ENCODE data around the gene MIA3.
"Not testable (repeated sequence)": the region's sequence is repeated elsewhere in the genome, so short reads cannot be mapped to it uniquely, and the experiment has no call there.

The MIA3 gene

GRCh38 chr1:222601257-222601656, 16.6 kb upstream of the MIA3 start:
- no peak for TF ChIP-seq CTCF (conservative IDR thresholded peaks at IDR 0.05; ENCODE audit: control insufficient read depth, insufficient read depth, low read depth, low read length)
- H3K4me3 ChIP-seq (ENCODE audit: control insufficient read depth, low read depth, low read length), result no peak overlapping the region
- DNase-seq (ENCODE audit: low read depth), result no peak

GRCh38 chr1:222606757-222607156, 11.1 kb upstream of the MIA3 start:
- no peak for DNase-seq (ENCODE audit: low read depth)
- no peak overlapping the region for H3K4me3 ChIP-seq (ENCODE audit: control insufficient read depth, low read depth, low read length)
- TF ChIP-seq CTCF (conservative IDR thresholded peaks at IDR 0.05; ENCODE audit: control insufficient read depth, insufficient read depth, low read depth, low read length), result no peak

- not testable (repeated sequence) for DNase-seq (ENCODE audit: low read depth); H3K4me3 ChIP-seq (ENCODE audit: control insufficient read depth, low read depth, low read length)
Measured at GRCh38 chr1:222609111-222609510, 8.8 kb upstream of the MIA3 start.

- no peak overlapping the region for H3K4me3 ChIP-seq (ENCODE audit: control insufficient read depth, low read depth, low read length)
- no peak for DNase-seq (ENCODE audit: low read depth)
Measured at GRCh38 chr1:222610728-222611127, 7.2 kb upstream of the MIA3 start.

GRCh38 chr1:222613627-222614026, 4.3 kb upstream of the MIA3 start:
- TF ChIP-seq CTCF (conservative IDR thresholded peaks at IDR 0.05; ENCODE audit: control insufficient read depth, insufficient read depth, low read depth, low read length), result no peak
- no peak for DNase-seq (ENCODE audit: low read depth)
- H3K4me3 ChIP-seq (ENCODE audit: control insufficient read depth, low read depth, low read length), result no peak overlapping the region

More at GRCh38 chr1:222610728-222611127, 7.2 kb upstream of the MIA3 start:
- TF ChIP-seq CTCF (conservative IDR thresholded peaks at IDR 0.05; ENCODE audit: control insufficient read depth, insufficient read depth, low read depth, low read length), result no peak

GRCh38 chr1:222616525-222616924, 1.4 kb upstream of the MIA3 start:
- DNase-seq (ENCODE audit: low read depth), result peak; percentile 95
- no peak for TF ChIP-seq CTCF (conservative IDR thresholded peaks at IDR 0.05; ENCODE audit: control insufficient read depth, insufficient read depth, low read depth, low read length)
- H3K4me3 ChIP-seq (ENCODE audit: control insufficient read depth, low read depth, low read length), result no peak overlapping the region

- peak overlapping the region; percentile 61 for H3K4me3 ChIP-seq (ENCODE audit: control insufficient read depth, low read depth, low read length)
- TF ChIP-seq CTCF (conservative IDR thresholded peaks at IDR 0.05; ENCODE audit: control insufficient read depth, insufficient read depth, low read depth, low read length), result no peak
- DNase-seq (ENCODE audit: low read depth), result peak; percentile 98
Measured at GRCh38 chr1:222617367-222617951, 438 bp upstream of the MIA3 start.

Measured in fibroblast of mammary gland (primary cell).